ENCODE data around the gene TGFBR3. TPM values are rescaled to one million over a fixed set of nuclear protein-coding genes. Genes with fewer than 3 reads are reported as not detected.

Gene TGFBR3
- total RNA-seq, 2 donors from 2014 or later: 8.1 to 9.7 TPM

DNA sequence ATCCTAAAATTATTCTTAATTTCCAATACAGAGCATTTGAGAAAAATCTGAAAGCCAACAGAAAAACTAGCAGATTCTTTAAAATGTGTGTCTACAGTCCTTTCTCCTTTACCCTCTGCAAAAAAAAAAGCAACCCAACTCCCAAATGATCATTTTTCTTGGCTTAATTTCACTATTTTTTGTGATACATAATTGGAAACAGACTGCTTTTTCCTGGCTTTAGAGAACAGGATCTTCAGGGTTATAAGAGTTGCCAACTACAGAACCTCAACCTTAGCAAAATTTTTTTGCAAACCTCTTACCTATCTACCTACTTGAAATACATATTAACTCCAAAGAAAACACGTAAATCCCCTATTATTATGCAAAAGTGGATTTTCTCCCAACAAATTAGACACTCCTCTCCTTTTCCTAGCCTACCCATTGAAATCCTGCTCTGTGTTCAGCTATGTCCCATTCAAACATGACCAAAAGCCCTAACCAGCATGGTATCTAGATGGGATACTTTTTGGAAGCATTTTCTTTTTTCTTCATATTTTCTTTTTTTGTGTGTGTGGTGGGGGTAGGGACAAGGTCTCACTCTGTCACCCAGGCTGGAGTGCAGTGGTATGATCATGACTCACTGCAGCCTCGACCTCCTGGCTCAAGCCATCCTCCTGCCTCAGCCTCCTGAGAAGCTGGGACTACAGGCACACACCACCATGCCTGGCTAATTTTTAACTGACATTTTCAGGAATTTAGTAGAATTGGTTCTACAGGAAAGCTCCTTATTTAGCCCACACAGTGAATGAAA lies 9.0 kb downstream of the TGFBR3 start:
- ATAC-seq (replicated peaks in 1 of 2) (no peak), DNase-seq (peak in 1 of 2 donors; percentile 37)
- no peaks in the 10 kb centered on the region for H3K36me3 Mint-ChIP-seq (ENCODE audit: insufficient read depth in 2 of 2)
- H3K4me1 Mint-ChIP-seq (ENCODE audit: low read depth): peaks cover 78% of the 10 kb centered on the region
- H3K4me3 Mint-ChIP-seq: peak overlapping the region; percentile 76 to 87
- H3K27me3 Mint-ChIP-seq (ENCODE audit: low read depth): no peaks in the 10 kb centered on the region
- H3K9me3 Mint-ChIP-seq: no peaks in the 10 kb centered on the region
- peak overlapping the region; percentile 71 for H3K27ac Mint-ChIP-seq

GRCh38 chr1:91876040-91876470 lies 9.9 kb downstream of the TGFBR3 start:
- ATAC-seq (replicated peaks in 1 of 2) (peak; percentile 87), DNase-seq (peak; percentile 51 to 71)
- peak overlapping the region; percentile 41 to 87 for H3K4me3 Mint-ChIP-seq
- peaks cover 82% of the 10 kb centered on the region for H3K4me1 Mint-ChIP-seq (ENCODE audit: low read depth)
- no peaks in the 10 kb centered on the region for H3K9me3 Mint-ChIP-seq
- peak overlapping the region; percentile 19 for H3K27ac Mint-ChIP-seq
- H3K27me3 Mint-ChIP-seq (ENCODE audit: low read depth): no peaks in the 10 kb centered on the region
- H3K36me3 Mint-ChIP-seq (ENCODE audit: insufficient read depth in 2 of 2): no peaks in the 10 kb centered on the region

DNA sequence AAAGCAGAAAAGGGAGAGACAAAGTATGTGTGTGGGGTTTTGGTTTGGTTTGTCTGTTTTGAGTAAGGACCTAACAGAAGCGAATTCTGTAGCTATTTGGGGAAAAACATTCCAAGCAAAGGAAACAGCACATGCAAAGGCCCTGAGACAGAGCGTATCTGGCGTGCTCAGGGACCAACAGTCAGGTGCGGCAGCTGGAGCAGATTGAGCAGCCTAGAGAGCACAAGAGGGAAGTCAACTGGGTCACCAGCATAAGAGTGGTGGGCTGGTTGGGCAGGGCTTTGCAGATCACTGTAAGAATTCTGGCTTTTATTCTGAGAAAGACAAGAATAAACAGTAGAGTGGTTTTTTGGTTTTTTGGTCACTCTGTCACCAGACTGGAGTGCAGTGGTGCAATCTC lies 11.8 kb downstream of the TGFBR3 start:
- ATAC-seq (replicated peaks in 1 of 2): no peak
- H3K4me3 Mint-ChIP-seq: peak overlapping the region in 1 of 2 donors; percentile 32
- H3K9me3 Mint-ChIP-seq: no peaks in the 10 kb centered on the region
- no peaks in the 10 kb centered on the region for H3K36me3 Mint-ChIP-seq (ENCODE audit: insufficient read depth in 2 of 2)
- DNase-seq: no peak
- H3K27ac Mint-ChIP-seq: no peak overlapping the region
- H3K27me3 Mint-ChIP-seq (ENCODE audit: low read depth): no peaks in the 10 kb centered on the region
- H3K4me1 Mint-ChIP-seq (ENCODE audit: low read depth): peaks cover 85% of the 10 kb centered on the region

DNA sequence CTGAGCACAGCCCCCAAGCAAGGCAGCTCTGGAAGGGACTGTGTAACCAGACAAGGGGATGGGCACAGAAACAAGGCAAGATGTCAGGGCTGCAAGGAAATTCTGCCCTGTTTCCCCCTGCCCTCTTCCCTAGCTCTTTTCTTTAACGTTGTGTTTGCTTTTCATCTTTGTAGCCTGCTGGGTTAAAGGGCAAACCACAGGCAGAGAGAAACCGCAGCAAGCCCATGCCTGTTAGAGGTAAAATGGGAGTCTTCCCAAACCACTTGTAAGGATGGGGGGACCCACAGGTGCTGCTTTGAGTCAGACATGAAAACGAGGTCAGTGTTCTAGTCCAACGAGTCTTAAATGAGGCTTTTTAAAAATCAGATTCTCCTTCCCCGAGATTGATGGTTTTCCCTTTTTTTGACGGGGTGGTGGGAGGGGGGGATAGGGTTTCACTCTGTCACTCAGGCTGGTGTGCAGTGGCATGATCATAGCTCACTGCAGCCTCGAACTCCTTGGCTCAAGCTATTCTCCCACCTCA lies 13.3 kb downstream of the TGFBR3 start:
- H3K27ac Mint-ChIP-seq: peak overlapping the region; percentile 86

GRCh38 chr1:91872000-91872399 lies 14.0 kb downstream of the TGFBR3 start:
- no peaks in the 10 kb centered on the region for H3K27me3 Mint-ChIP-seq (ENCODE audit: low read depth)
- ATAC-seq (replicated peaks in 1 of 2) (no peak), DNase-seq (no peak)
- peak overlapping the region in 1 of 2 donors; percentile 79 for H3K4me3 Mint-ChIP-seq
- H3K36me3 Mint-ChIP-seq (ENCODE audit: insufficient read depth in 2 of 2): no peaks in the 10 kb centered on the region
- H3K27ac Mint-ChIP-seq: peak overlapping the region; percentile 86
- peaks cover 63% of the 10 kb centered on the region for H3K4me1 Mint-ChIP-seq (ENCODE audit: low read depth)
- no peaks in the 10 kb centered on the region for H3K9me3 Mint-ChIP-seq

More for the DNA sequence above, 13.3 kb downstream of the TGFBR3 start:
- peak overlapping the region; percentile 67 to 79 for H3K4me3 Mint-ChIP-seq
- H3K27me3 Mint-ChIP-seq (ENCODE audit: low read depth): no peaks in the 10 kb centered on the region
- ATAC-seq (replicated peaks in 1 of 2) (peak; percentile 25 to 31), DNase-seq (peak; percentile 41 to 47)
- no peaks in the 10 kb centered on the region for H3K36me3 Mint-ChIP-seq (ENCODE audit: insufficient read depth in 2 of 2)
- no peaks in the 10 kb centered on the region for H3K9me3 Mint-ChIP-seq
- H3K4me1 Mint-ChIP-seq (ENCODE audit: low read depth): peaks cover 69% of the 10 kb centered on the region

DNA sequence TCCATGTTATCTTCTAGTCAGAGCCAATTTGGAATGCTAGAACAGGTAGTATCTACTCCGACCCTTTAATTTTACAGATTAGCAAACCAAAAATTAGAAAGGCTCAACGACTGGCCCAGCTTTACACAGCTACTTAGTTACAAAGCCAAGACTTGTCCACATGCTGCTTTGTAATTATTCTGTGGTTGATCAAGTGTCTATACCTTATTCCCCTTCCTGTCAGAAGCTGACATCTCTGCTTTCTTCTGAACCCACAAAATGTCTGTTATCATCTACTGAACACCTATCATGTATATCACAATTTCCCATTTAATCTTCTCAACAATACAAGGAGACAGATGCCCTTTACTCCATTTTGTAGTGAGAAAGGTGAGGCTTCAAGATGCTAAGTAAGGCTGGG lies 15.6 kb downstream of the TGFBR3 start:
- no peak overlapping the region for H3K27ac Mint-ChIP-seq
- H3K9me3 Mint-ChIP-seq: no peaks in the 10 kb centered on the region
- ATAC-seq (replicated peaks in 1 of 2) (no peak), DNase-seq (no peak)
- H3K4me1 Mint-ChIP-seq (ENCODE audit: low read depth): peaks cover 46% of the 10 kb centered on the region
- no peak overlapping the region for H3K4me3 Mint-ChIP-seq
- H3K36me3 Mint-ChIP-seq (ENCODE audit: insufficient read depth in 2 of 2): no peaks in the 10 kb centered on the region
- H3K27me3 Mint-ChIP-seq (ENCODE audit: low read depth): no peaks in the 10 kb centered on the region

- H3K4me1 Mint-ChIP-seq (ENCODE audit: low read depth): peaks cover 13% of the 10 kb centered on the region
- no peak overlapping the region for H3K27ac Mint-ChIP-seq
- H3K9me3 Mint-ChIP-seq: no peaks in the 10 kb centered on the region
- ATAC-seq (replicated peaks in 1 of 2): no peak
- no peak for DNase-seq
- no peaks in the 10 kb centered on the region for H3K36me3 Mint-ChIP-seq (ENCODE audit: insufficient read depth in 2 of 2)
- H3K4me3 Mint-ChIP-seq: no peak overlapping the region
- H3K27me3 Mint-ChIP-seq (ENCODE audit: low read depth): no peaks in the 10 kb centered on the region
Observed at GRCh38 chr1:91866425-91866824, 19.5 kb downstream of the TGFBR3 start.

GRCh38 chr1:91864017-91864700 lies 21.8 kb downstream of the TGFBR3 start:
- Mint-ChIP-seq H3K27me3 (ENCODE audit: low read depth) (no peaks in the 10 kb centered on the region), H3K27ac (no peak overlapping the region), H3K4me1 (ENCODE audit: low read depth) (no peaks in the 10 kb centered on the region), H3K36me3 (ENCODE audit: insufficient read depth in 2 of 2) (peaks cover 0 to 2% of the 10 kb centered on the region in 2 donors), H3K9me3 (no peaks in the 10 kb centered on the region), H3K4me3 (no peak overlapping the region)
- DNase-seq (no peak), ATAC-seq (replicated peaks in 1 of 2) (no peak)

GRCh38 chr1:91863498-91863897 lies 22.5 kb downstream of the TGFBR3 start:
- H3K27me3 Mint-ChIP-seq (ENCODE audit: low read depth): no peaks in the 10 kb centered on the region
- peaks cover 0 to 2% of the 10 kb centered on the region in 2 donors for H3K36me3 Mint-ChIP-seq (ENCODE audit: insufficient read depth in 2 of 2)

DNA sequence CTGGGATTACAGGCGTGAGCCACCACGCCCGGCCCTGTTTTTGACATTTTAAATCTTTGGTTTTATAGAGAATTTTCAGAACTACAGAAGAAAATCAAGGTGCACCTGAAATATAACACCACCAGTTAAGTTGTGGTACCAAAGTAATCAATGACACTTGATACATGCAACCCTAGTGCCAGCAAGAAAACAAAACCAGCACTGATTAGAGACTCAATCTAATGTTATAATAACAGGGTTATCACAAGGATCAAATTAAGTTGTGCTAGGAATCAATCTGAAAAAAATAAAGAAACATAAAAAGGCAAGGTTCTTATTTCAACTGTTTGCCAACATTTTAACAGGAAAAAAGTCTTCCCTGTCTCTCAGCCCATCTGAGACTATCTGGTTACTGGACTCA lies 23.8 kb downstream of the TGFBR3 start:
- peaks cover 0 to 2% of the 10 kb centered on the region in 2 donors for H3K36me3 Mint-ChIP-seq (ENCODE audit: insufficient read depth in 2 of 2)
- no peaks in the 10 kb centered on the region for H3K4me1 Mint-ChIP-seq (ENCODE audit: low read depth)
- ATAC-seq (replicated peaks in 1 of 2): no peak
- H3K9me3 Mint-ChIP-seq: no peaks in the 10 kb centered on the region
- no peaks in the 10 kb centered on the region for H3K27me3 Mint-ChIP-seq (ENCODE audit: low read depth)
- DNase-seq: no peak
- H3K27ac Mint-ChIP-seq: no peak overlapping the region
- H3K4me3 Mint-ChIP-seq: no peak overlapping the region

More at GRCh38 chr1:91863498-91863897, 22.5 kb downstream of the TGFBR3 start:
- H3K4me3 Mint-ChIP-seq: no peak overlapping the region
- no peaks in the 10 kb centered on the region for H3K4me1 Mint-ChIP-seq (ENCODE audit: low read depth)
- no peaks in the 10 kb centered on the region for H3K9me3 Mint-ChIP-seq
- no peak for DNase-seq
- no peak overlapping the region for H3K27ac Mint-ChIP-seq
- ATAC-seq (replicated peaks in 1 of 2): no peak

DNA sequence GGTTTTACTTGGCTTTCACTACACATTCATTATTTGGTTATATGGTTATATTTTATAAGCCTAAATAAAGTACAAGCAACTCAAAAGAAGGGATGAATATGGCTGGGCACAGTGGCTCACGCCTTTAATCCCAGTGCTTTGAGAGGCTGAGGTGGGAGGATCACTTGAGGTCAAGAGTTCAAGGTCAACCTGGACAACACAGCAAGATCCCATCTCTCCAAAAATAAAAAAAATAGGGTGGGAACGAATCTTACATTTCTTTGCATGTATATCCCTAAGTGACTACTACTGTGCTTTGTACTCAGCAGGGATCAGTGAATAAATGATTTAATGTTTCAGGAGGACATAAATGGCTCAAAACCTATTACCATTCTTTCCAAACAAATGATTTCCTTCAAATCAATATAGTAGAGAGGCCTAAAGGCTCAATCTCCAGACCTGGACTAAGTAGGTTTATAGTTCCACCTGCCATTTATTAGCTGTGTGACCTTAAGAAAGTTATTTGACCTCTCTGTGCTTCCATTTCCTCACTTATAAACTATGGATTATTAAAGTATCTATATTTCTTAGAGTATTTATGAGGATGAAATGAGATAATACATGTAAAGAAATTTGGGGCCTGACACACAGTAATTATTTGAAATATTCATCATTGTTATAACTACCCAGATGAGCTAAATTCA lies 28.3 kb downstream of the TGFBR3 start:
- no peak for DNase-seq
- H3K36me3 Mint-ChIP-seq (ENCODE audit: insufficient read depth in 2 of 2): peaks cover 0 to 2% of the 10 kb centered on the region in 2 donors
- H3K4me1 Mint-ChIP-seq (ENCODE audit: low read depth): no peaks in the 10 kb centered on the region
- H3K27me3 Mint-ChIP-seq (ENCODE audit: low read depth): no peaks in the 10 kb centered on the region
- H3K4me3 Mint-ChIP-seq: no peak overlapping the region
- no peak overlapping the region for H3K27ac Mint-ChIP-seq
- no peak for ATAC-seq (replicated peaks in 1 of 2)
- H3K9me3 Mint-ChIP-seq: no peaks in the 10 kb centered on the region

DNA sequence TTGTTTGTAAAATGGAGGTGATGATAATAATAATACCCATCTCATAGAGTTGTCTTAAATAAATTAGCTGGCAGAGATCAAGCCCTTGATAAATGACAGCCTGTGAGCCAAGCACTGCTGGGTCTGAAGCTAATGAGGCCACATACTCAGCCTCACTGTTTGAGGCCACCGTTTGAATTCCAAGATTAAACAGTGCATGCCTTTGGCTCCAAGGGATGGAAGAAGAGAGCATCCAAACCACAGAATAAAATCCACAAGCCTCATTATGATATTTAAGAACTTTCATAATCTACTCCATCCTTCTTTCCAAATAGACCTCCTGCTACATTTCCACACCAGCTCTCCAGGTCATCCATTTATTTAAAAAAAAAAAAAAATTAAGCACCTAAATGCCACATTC lies 29.0 kb downstream of the TGFBR3 start:
- Mint-ChIP-seq H3K9me3 (no peaks in the 10 kb centered on the region), H3K27ac (no peak overlapping the region), H3K4me3 (no peak overlapping the region), H3K4me1 (ENCODE audit: low read depth) (no peaks in the 10 kb centered on the region), H3K36me3 (ENCODE audit: insufficient read depth in 2 of 2) (peaks cover 0 to 2% of the 10 kb centered on the region in 2 donors), H3K27me3 (ENCODE audit: low read depth) (no peaks in the 10 kb centered on the region)
- DNase-seq (no peak), ATAC-seq (replicated peaks in 1 of 2) (no peak)
